COLO668 (cell line): ENCODE results near the gene NAT14.
A peak's percentile ranks its signal among the peaks of the same experiment; 100 is the strongest.
"Not testable (repeated sequence)": the region's sequence is repeated elsewhere in the genome, so short reads cannot be mapped to it uniquely, and the experiment has no call there.

Experiments
- DNase-seq: peaks from one replicate; lab custom pipeline; 2025; ENCODE audit not compliant: unreplicated experiment; lab: John Stamatoyannopoulos, UW

Gene NAT14

GRCh38 chr19:55484593-55485438 lies at the start of gene NAT14:
NAT14 (plus strand) TSS chr19:55485188; CDS start chr19:55485709, 521 bp downstream.
- DNase-seq = peak; percentile 86

- no peak for DNase-seq
Measured at GRCh38 chr19:55436847-55437246, 48.1 kb upstream of the NAT14 start.

- DNase-seq = peak; percentile 55
Measured at GRCh38 chr19:55437410-55437809, 47.6 kb upstream of the NAT14 start.

- no peak for DNase-seq
Measured at GRCh38 chr19:55439052-55439451, 45.9 kb upstream of the NAT14 start.

GRCh38 chr19:55440411-55441105 lies 44.4 kb upstream of the NAT14 start:
- peak; percentile 30 for DNase-seq

GRCh38 chr19:55441319-55441691 lies 43.7 kb upstream of the NAT14 start:
- DNase-seq = peak; percentile 7

- DNase-seq = peak; percentile 50
Measured at GRCh38 chr19:55441692-55442321, 43.2 kb upstream of the NAT14 start.

GRCh38 chr19:55442372-55442961 lies 42.5 kb upstream of the NAT14 start:
- DNase-seq = peak; percentile 54

- no peak for DNase-seq
Measured at GRCh38 chr19:55443045-55443823, 41.8 kb upstream of the NAT14 start, which contains the start of gene SHISA7. SHISA7 (minus strand) TSS chr19:55443300; CDS start chr19:55442863, 437 bp downstream.

GRCh38 chr19:55443824-55444480 lies 41.0 kb upstream of the NAT14 start:
- no peak for DNase-seq

GRCh38 chr19:55444646-55445045 lies 40.3 kb upstream of the NAT14 start:
- no peak for DNase-seq

- DNase-seq = no peak
Measured at GRCh38 chr19:55446060-55446459, 38.9 kb upstream of the NAT14 start.

GRCh38 chr19:55447421-55448174 lies 37.4 kb upstream of the NAT14 start:
- peak; percentile 42 for DNase-seq

GRCh38 chr19:55448175-55448490 lies 36.9 kb upstream of the NAT14 start:
- not testable (repeated sequence) for DNase-seq

GRCh38 chr19:55449469-55449868 lies 35.5 kb upstream of the NAT14 start:
- no peak for DNase-seq

- no peak for DNase-seq
Measured at GRCh38 chr19:55451163-55451964, 33.6 kb upstream of the NAT14 start.

- peak; percentile 10 for DNase-seq
Measured at GRCh38 chr19:55451965-55452748, 32.8 kb upstream of the NAT14 start.
